Effector memory CD4-positive, alpha-beta T cell (primary cell): ENCODE data around the gene GYG2.
"Not testable (repeated sequence)": the region's sequence is repeated elsewhere in the genome, so short reads cannot be mapped to it uniquely, and the experiment has no call there.

Experiments used
- DNase-seq, 3 donors: peaks; one replicate each; pipeline ENCODE4 v3.0.0-alpha.2; 2020
- H3K27ac ChIP-seq: 2 replicates; pipeline ENCODE4 v1.7.0; 2013; ENCODE audit warnings: mild to moderate bottlenecking, low read length, moderate library complexity; ENCODE audit not compliant: insufficient read depth, poor library complexity, severe bottlenecking
- H3K27me3 ChIP-seq: replicated peaks from 2 replicates; pipeline ENCODE4 v1.7.0; 2013; ENCODE audit warnings: mild to moderate bottlenecking, low read length; ENCODE audit not compliant: insufficient read depth, control insufficient read depth, poor library complexity, severe bottlenecking
- H3K36me3 ChIP-seq: 2 replicates; pipeline ENCODE4 v1.7.0; 2013; ENCODE audit warnings: mild to moderate bottlenecking, low read length, moderate library complexity; ENCODE audit not compliant: control insufficient read depth, insufficient read depth
- H3K4me1 ChIP-seq: 2 replicates; pipeline ENCODE4 v1.7.0; 2013; ENCODE audit warnings: low read length, mild to moderate bottlenecking; ENCODE audit not compliant: control insufficient read depth, insufficient read depth, poor library complexity, severe bottlenecking
- H3K4me3 ChIP-seq: 2 replicates; pipeline ENCODE4 v1.7.0; 2013; ENCODE audit warnings: low read length, low read depth, mild to moderate bottlenecking; ENCODE audit not compliant: insufficient read depth, poor library complexity, severe bottlenecking
- H3K9me3 ChIP-seq: 2 replicates; pipeline ENCODE4 v1.7.0; 2013; ENCODE audit warnings: mild to moderate bottlenecking, low read length, moderate library complexity; ENCODE audit not compliant: control insufficient read depth

The GYG2 gene

DNA sequence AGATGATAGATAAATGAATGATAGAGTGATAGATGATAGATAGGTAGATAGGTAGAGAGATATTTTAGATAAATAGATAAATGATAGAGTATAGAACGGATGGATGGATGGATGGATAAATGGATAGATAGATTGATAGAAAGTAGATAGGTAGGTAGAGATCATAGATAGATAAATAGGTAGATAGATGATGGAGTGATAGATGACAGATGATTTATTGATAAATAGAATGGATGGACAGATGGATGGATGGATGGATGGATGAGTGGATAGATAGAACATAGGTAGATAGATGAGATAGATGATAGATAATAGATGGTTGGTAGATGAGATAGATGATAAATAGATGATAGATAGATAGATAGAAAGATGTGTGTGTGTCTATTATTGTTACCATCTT is 50.9 kb downstream of the GYG2 start:
- Histone ChIP-seq H3K36me3 (no peaks in the 10 kb centered on the region), H3K9me3 (no peaks in the 10 kb centered on the region), H3K4me1 (no peaks in the 10 kb centered on the region), H3K4me3 (no peak overlapping the region), H3K27ac (no peak overlapping the region), H3K27me3 (no peaks in the 10 kb centered on the region)
- DNase-seq = no peak

DNA sequence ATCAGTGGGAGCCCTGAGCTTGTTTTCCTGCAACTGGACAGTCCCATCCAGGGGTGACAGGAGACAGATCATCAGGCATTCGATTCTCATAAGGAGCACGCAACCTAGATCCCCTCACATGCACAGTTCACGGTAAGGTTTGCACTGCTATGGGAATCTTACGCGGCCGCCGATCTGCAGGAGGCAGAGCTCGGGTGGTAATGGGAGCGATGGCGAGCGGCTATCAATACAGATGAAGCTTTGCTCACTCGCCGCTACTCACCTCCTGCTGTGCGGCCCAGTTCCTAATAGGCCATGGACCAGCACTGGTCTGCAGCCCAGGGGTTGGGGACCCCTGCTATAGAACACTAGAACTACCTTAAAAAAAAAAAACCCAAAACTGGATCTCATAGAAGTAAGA is 55.0 kb downstream of the GYG2 start:
- no peak overlapping the region for H3K4me3 ChIP-seq

DNA sequence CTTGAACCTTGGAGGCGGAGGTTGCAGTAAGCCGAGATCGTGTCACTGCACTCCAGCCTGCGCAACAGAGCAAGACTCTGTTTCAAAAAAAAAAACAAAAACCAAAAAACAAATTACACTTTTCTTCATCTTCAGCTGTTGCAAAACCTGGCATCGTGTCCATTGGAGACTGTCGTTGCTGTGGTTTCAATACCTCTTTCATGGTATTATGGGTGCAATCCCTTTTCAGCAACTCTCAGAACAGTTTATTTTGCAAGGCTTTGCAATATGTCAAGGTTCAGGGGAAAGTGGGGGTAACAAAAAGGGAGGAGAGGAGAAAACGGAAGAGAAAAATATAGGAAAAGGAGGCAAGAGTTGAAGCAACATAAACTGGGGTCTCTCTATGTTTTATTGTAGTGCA is 59.6 kb downstream of the GYG2 start:
- no peak overlapping the region for H3K4me3 ChIP-seq
- DNase-seq = no peak
- H3K4me1 ChIP-seq = no peaks in the 10 kb centered on the region
- no peaks in the 10 kb centered on the region for H3K9me3 ChIP-seq
- no peaks in the 10 kb centered on the region for H3K27me3 ChIP-seq
- H3K27ac ChIP-seq = no peak overlapping the region
- no peaks in the 10 kb centered on the region for H3K36me3 ChIP-seq

More for the DNA sequence above, 55.0 kb downstream of the GYG2 start:
- Histone ChIP-seq H3K4me1 (no peaks in the 10 kb centered on the region), H3K9me3 (no peaks in the 10 kb centered on the region), H3K36me3 (no peaks in the 10 kb centered on the region), H3K27me3 (no peaks in the 10 kb centered on the region), H3K27ac (no peak overlapping the region)
- no peak for DNase-seq

- DNase-seq = no peak
- Histone ChIP-seq H3K36me3 (no peaks in the 10 kb centered on the region), H3K4me1 (no peaks in the 10 kb centered on the region), H3K4me3 (peak overlapping the region; percentile 22), H3K27ac (no peak overlapping the region), H3K9me3 (no peaks in the 10 kb centered on the region), H3K27me3 (no peaks in the 10 kb centered on the region)
Observed at GRCh38 chrX:2889045-2889605, 60.4 kb downstream of the GYG2 start.

DNA sequence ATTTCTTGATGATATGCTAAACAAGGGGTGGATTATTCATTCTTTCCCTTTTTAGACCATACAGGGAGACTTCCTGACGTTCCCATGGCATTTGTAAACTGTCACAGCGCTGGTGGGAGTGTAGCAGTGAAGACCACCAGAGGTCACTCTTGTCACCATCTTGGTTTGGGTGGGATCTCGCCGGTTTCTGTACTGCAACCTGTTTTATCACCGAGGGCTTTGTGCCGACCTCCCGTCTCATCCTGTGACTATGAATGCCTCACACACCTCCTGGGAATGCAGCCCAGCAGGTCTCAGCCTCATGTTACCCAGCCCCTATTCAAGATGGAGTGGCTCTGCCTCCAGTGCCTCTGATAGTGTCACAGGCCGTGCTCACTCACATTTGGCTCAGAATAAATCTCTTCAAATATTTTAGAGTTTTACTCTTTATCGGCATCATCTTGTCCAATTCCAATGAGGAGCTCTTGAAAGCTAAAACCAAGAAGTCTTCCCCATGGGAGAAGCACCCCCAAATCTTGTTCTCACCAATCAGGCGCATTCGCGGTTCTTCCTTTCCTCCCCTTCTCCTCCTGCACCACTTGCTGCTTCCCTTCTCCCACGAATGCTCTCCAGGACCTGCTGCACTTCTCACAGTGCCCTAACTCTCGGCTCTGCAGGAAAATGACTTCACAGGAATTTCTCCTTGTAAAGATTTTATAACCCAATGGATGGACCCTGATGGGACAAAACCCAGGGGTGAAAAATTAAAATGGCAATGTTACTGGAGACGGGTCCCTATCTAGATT is 61.2 kb downstream of the GYG2 start:
- not testable (repeated sequence) for H3K9me3 ChIP-seq, H3K4me1 ChIP-seq, DNase-seq, H3K27me3 ChIP-seq, H3K27ac ChIP-seq, H3K36me3 ChIP-seq
- peak overlapping the region; percentile 22 for H3K4me3 ChIP-seq

DNA sequence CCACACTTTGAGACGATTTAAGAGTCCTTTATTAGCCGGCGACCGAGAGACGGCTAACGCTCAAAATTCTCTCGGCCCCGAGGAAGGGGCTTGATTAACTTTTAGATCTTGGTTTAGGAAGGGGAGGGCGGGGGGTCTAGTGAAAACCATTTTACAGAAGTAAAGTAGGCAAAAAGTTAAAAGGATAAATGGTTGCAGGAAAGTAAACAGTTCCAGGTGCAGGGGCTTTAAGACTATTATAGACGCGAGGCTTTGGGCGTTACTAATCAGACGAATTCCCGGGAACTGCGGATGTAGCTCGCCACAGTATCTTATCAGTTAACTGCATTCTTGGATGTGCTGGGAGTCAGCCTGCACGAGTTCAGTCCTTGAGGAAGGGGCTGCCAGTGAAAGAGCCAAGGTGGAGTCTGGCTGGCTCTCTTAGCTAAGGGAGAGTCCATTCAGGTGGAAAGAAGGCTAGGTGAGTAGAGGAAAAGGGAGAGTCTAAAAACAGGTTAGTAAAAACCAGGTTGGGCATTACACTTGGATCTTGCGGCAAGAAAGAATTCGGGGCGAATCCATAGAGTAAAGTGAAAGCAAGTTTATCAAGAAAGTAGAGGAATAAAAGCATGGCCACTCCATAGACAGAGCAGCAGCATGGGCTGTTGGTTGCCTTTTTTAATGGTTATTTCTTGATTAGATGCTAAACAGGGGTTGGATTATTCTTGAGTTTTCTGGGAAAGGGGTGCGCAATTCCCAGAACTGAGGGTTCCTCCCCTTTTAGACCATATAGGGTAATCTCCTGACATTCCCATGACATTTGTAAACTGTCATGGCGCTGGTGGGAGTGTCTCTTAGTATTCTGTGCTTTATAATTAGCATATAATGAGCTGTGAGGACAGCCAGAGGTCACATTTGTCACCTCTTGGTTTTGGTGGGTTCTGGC is 62.1 kb downstream of the GYG2 start:
- H3K27ac ChIP-seq, H3K4me1 ChIP-seq, H3K9me3 ChIP-seq, H3K36me3 ChIP-seq, DNase-seq, H3K4me3 ChIP-seq, H3K27me3 ChIP-seq: not testable (repeated sequence)

- Histone ChIP-seq H3K4me3 (no peak overlapping the region), H3K4me1 (no peaks in the 10 kb centered on the region), H3K27me3 (no peaks in the 10 kb centered on the region), H3K36me3 (no peaks in the 10 kb centered on the region), H3K9me3 (no peaks in the 10 kb centered on the region), H3K27ac (no peak overlapping the region)
- DNase-seq = no peak
Observed at GRCh38 chrX:2892816-2893215, 64.1 kb downstream of the GYG2 start.

GRCh38 chrX:2894885-2895292 is 66.2 kb downstream of the GYG2 start:
- H3K36me3 ChIP-seq = no peaks in the 10 kb centered on the region
- H3K4me1 ChIP-seq = no peaks in the 10 kb centered on the region
- no peaks in the 10 kb centered on the region for H3K27me3 ChIP-seq
- no peak for DNase-seq
- no peak overlapping the region for H3K4me3 ChIP-seq
- H3K9me3 ChIP-seq = no peaks in the 10 kb centered on the region
- no peak overlapping the region for H3K27ac ChIP-seq

GRCh38 chrX:2897311-2897689 is 68.6 kb downstream of the GYG2 start:
- Histone ChIP-seq H3K36me3 (no peaks in the 10 kb centered on the region), H3K9me3 (no peaks in the 10 kb centered on the region), H3K4me3 (no peak overlapping the region), H3K4me1 (no peaks in the 10 kb centered on the region), H3K27ac (no peak overlapping the region), H3K27me3 (no peaks in the 10 kb centered on the region)
- no peak for DNase-seq
